ENCODE measurements around the gene BRMS1.

DNA sequence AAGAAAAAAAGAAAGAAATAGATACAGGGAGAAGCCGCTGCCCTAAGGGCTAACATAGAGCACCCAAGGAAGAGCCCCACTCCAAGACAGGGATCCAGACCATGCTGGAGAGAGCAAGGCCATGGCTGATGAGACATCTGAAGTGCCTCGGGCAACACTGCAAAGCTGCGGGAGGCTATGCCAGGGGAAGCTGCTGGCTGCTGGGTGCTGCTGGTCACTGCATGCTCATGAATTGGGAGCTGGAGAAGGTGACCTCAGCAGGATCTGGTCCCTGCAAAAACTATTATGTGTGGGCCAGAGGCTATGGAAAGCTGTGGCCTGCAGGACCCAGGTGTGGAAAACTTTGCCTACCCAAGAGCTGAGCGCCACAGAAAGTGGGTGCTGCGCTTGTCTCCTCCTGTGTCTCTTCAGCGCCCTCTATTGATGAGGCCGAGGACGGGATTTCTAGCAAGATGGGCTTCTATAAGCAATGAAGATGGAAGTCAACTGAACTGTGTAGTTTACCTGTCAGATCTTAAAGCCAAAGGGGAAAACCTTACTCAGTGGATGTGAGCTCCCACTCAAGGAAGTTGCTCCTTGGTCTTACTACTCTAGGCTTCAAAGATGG, 44.0 kb upstream of the BRMS1 start:
- TF ChIP-seq, protein P1, sequence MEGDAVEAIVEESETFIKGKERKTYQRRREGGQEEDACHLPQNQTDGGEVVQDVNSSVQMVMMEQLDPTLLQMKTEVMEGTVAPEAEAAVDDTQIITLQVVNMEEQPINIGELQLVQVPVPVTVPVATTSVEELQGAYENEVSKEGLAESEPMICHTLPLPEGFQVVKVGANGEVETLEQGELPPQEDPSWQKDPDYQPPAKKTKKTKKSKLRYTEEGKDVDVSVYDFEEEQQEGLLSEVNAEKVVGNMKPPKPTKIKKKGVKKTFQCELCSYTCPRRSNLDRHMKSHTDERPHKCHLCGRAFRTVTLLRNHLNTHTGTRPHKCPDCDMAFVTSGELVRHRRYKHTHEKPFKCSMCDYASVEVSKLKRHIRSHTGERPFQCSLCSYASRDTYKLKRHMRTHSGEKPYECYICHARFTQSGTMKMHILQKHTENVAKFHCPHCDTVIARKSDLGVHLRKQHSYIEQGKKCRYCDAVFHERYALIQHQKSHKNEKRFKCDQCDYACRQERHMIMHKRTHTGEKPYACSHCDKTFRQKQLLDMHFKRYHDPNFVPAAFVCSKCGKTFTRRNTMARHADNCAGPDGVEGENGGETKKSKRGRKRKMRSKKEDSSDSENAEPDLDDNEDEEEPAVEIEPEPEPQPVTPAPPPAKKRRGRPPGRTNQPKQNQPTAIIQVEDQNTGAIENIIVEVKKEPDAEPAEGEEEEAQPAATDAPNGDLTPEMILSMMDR (conservative IDR thresholded peaks at IDR 0.05; ENCODE audit: low read depth in 2 of 2), result peak; percentile 84 to 93
- TF ChIP-seq EZH2 (IDR thresholded peaks at IDR 0.05; ENCODE audit: low read depth, unreplicated experiment), result no peak

All from GM23338 (cell line).